ENCODE measurements around the gene KCNQ1. TPM values are rescaled to one million over a fixed set of nuclear protein-coding genes. Genes with fewer than 3 reads are reported as not detected.

Gene KCNQ1
- total RNA-seq, 1 experiment from 2014 or later: 10.7 TPM

DNA sequence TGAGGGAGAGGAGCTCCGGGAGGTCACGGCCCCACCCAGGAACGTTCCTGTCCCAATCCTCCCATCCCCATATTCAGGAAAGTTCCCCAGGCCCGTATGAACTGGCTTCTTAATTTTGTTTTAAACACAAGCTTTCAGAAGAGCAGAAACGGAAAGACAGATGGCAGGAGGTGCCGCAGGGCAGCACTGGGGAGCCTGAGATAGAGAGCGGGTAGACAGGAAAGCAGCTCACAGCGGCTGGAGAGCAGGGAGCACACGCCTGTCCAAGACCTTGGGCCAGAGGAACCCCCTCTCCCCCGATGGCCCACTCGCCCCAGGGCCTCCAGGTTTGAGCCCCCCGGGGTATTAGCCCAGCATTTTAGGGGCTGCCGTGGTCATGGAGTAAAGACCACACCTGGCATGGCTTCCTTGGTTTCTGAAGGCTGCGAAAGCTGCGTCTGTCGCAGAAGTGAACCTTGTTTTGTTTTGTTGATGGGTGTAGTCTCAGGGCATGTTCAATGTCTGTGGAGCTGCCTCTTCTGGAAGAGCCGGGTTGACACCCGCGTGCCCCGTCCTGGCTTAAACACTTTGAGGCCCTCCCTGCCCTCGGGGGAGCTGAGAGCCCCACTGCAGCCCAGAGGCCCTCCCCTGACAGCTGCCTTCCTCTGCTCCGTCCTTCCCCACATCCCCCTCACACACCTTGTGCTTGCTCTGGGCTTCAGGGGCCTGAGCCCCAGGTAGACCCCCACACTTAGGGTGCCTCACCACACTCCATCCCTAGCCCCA lies 272.9 kb downstream of the KCNQ1 start:
- no peaks in the 10 kb centered on the region for H3K79me2 ChIP-seq (ENCODE audit: insufficient read depth, low read length)
- H4K20me1 ChIP-seq (ENCODE audit: insufficient read depth): no peaks in the 10 kb centered on the region
- H2AFZ ChIP-seq (ENCODE audit: low read depth, low read length, poor library complexity, severe bottlenecking): no peak overlapping the region
- ATAC-seq: no peak
- H3K4me2 ChIP-seq (ENCODE audit: low read length): no peak overlapping the region
- no peaks in the 10 kb centered on the region for H3K27me3 ChIP-seq (ENCODE audit: insufficient read depth, low read length)
- ChIA-PET POLR2A (no interaction called here), RAD21 (ENCODE audit: low non-redundant PET in 1 of 2, low total read pairs in 2 of 2, uncharacterized antibody in 2 of 2, unreplicated experiment in 2 of 2) (no interaction called here), CTCF (no interaction called here)
- no peaks in the 10 kb centered on the region for H3K9me2 ChIP-seq (ENCODE audit: insufficient read depth)
- H3K4me1 ChIP-seq (ENCODE audit: control insufficient read depth in 1 of 2, insufficient read depth in 2 of 2, low read length in 2 of 2): no peaks in the 10 kb centered on the region
- no peaks in the 10 kb centered on the region for H3K36me3 ChIP-seq (ENCODE audit: control insufficient read depth in 1 of 2, insufficient read depth in 2 of 2, low read length in 2 of 2)
- no peaks in the 10 kb centered on the region for H3K9me3 ChIP-seq (ENCODE audit: control insufficient read depth in 1 of 2, insufficient read depth in 1 of 2, low read depth in 1 of 2, low read length in 2 of 2)
- no peak overlapping the region for H3K27ac ChIP-seq (ENCODE audit: low read depth, low read length)
- no peak overlapping the region for H3K9ac ChIP-seq (ENCODE audit: low read length)
- H3K4me3 ChIP-seq (replicated peaks in 1 of 2; ENCODE audit: low read depth in 1 of 2, low read length in 2 of 2): no peak overlapping the region
- no peak for DNase-seq (ENCODE audit: low read depth, low spot score)
- TF ChIP-seq SP1 (IDR thresholded peaks at IDR 0.05; ENCODE audit: low read depth) (no peak), POLR2AphosphoS5 (IDR thresholded peaks at IDR 0.05; ENCODE audit: low read depth, low read length) (no peak), CEBPB (IDR thresholded peaks at IDR 0.05; ENCODE audit: low read depth) (no peak), CBX3 (IDR thresholded peaks at IDR 0.05; ENCODE audit: low read depth) (no peak), EGR1 (IDR thresholded peaks at IDR 0.05; ENCODE audit: low read depth) (no peak), TCF7L2 (IDR thresholded peaks at IDR 0.05; ENCODE audit: borderline replicate concordance, extremely low read depth, insufficient read depth, insufficient read length) (no peak), SIN3A (IDR thresholded peaks at IDR 0.05; ENCODE audit: low read depth) (no peak), ZNF274 (IDR thresholded peaks at IDR 0.05; ENCODE audit: low read depth, low read length) (no peak), JUND (IDR thresholded peaks at IDR 0.05) (no peak), ZFX (IDR thresholded peaks at IDR 0.05) (no peak), CTCF (IDR thresholded peaks at IDR 0.05 in 2 of 3, conservative IDR thresholded peaks at IDR 0.05 in 1 of 3; ENCODE audit: borderline replicate concordance in 1 of 3, insufficient read depth in 1 of 3, low read depth in 2 of 3, low read length in 2 of 3) (no peak)
- BruUV-seq (replicated peaks): no TSS peak
- intact Hi-C loops (cut with micrococcal nuclease): no loop called here
